GM12878 (cell line): ENCODE data around the gene TPST1. TPM values are rescaled to one million over a fixed set of nuclear protein-coding genes. Genes with fewer than 3 reads are reported as not detected.

ENCODE experiments used
- ATAC-seq: fragments of 200-7000 bp; cut with Tn5 transposase; 3 replicates; pipeline ENCODE4 v1.9.1; 2020; ENCODE audit warnings: mild to moderate bottlenecking, moderate library complexity
- Bru-seq: library from RNA; stranded (reverse); fragments of 400-500 nt; gene quantifications from one replicate; lab custom pipeline; 2021; lab: Mats Ljungman, UMichigan
- BruChase-seq, 2 experiments: library from RNA; stranded (reverse); fragments of 400-500 nt; gene quantifications; one replicate each; lab custom pipeline; 2021; lab: Mats Ljungman, UMichigan
- BruUV-seq: library from RNA; stranded (reverse); fragments of 400-500 nt; replicated peaks from 2 replicates; lab custom pipeline; 2021; lab: Mats Ljungman, UMichigan
- CTCF ChIA-PET: fragments of 300-600 bp; sonication (Branson Sonifier 250); formaldehyde crosslinking; extraction: SDS; loops from one replicate; lab custom pipeline; 2021; ENCODE audit warnings: inconsistent platforms; lab: Yijun Ruan, JAX
- POLR2A ChIA-PET: fragments of 350-600 bp; formaldehyde crosslinking; extraction: SDS; loops from one replicate; lab custom pipeline; 2021; ENCODE audit warnings: inconsistent platforms; lab: Charles Lee
- RAD21 ChIA-PET: fragments of 300-600 bp; sonication (Branson Sonifier 250); formaldehyde crosslinking; loops from one replicate; lab custom pipeline; 2023; ENCODE audit warnings: antibody characterized with exemption; ENCODE audit not compliant: unreplicated experiment; lab: Charles Lee
- SMC1A ChIA-PET: fragments of 300-600 bp; sonication (Branson Sonifier 250); formaldehyde crosslinking; loops from one replicate; lab custom pipeline; 2023; ENCODE audit not compliant: unreplicated experiment, uncharacterized antibody; lab: Charles Lee
- DNase-seq: peaks from one replicate; pipeline ENCODE4 v3.0.0-alpha.2; 2011; ENCODE audit warnings: low read depth, low spot score
- FAIRE-seq: peaks from 3 replicates; lab custom pipeline; 2011; peaks lifted over from hg19 to GRCh38; lab: Jason Lieb, UNC
- H2AFZ ChIP-seq: 2 replicates; pipeline ENCODE4 v1.6.0; 2011; ENCODE audit warnings: low read depth, low read length, control low read depth; ENCODE audit not compliant: control insufficient read depth
- H3K27ac ChIP-seq: 2 replicates; pipeline ENCODE4 v1.5.1; 2011; ENCODE audit warnings: control low read depth; ENCODE audit not compliant: control insufficient read depth, insufficient read depth
- H3K27me3 ChIP-seq, 2 experiments: replicated peaks in 1 of 2; 2 replicates each; pipeline versions ENCODE4 v1.6.0 to v1.6.1; 2011; ENCODE audit warnings: low read length in 1 of 2; ENCODE audit not compliant: control insufficient read depth in 2 of 2, insufficient read depth in 2 of 2
- H3K36me3 ChIP-seq, 2 experiments: 2 replicates each; pipeline ENCODE4 v1.5.1; 2011; ENCODE audit warnings: low read length in 1 of 2; ENCODE audit not compliant: control insufficient read depth in 2 of 2, insufficient read depth in 2 of 2
- H3K4me1 ChIP-seq: 2 replicates; pipeline ENCODE4 v1.6.1; 2011; ENCODE audit warnings: mild to moderate bottlenecking, low read length, moderate library complexity, mixed read lengths; ENCODE audit not compliant: control insufficient read depth, insufficient read depth
- H3K4me2 ChIP-seq: 2 replicates; pipeline ENCODE4 v1.6.0; 2011; ENCODE audit warnings: control low read depth; ENCODE audit not compliant: control insufficient read depth, insufficient read depth
- H3K4me3 ChIP-seq: fragments of 200-600 bp; sonication (generic); 2 replicates; pipeline ENCODE4 v1.5.1; 2016
- H3K79me2 ChIP-seq: 2 replicates; pipeline ENCODE4 v1.6.0; 2011; ENCODE audit warnings: low read length; ENCODE audit not compliant: control insufficient read depth, insufficient read depth
- H3K9ac ChIP-seq: 2 replicates; pipeline ENCODE4 v1.8.0; 2011; ENCODE audit warnings: low read length, control low read depth, mixed read lengths; ENCODE audit not compliant: control insufficient read depth, insufficient read depth
- H3K9me3 ChIP-seq: replicated peaks from 3 replicates; pipeline ENCODE4 v1.5.1; 2011; ENCODE audit warnings: mild to moderate bottlenecking, low read length; ENCODE audit not compliant: control insufficient read depth, insufficient read depth
- H4K20me1 ChIP-seq: 2 replicates; pipeline ENCODE4 v1.6.0; 2011; ENCODE audit not compliant: control insufficient read depth, insufficient read depth
- ATF2 ChIP-seq: IDR thresholded peaks from 2 replicates; pipeline ENCODE4 v1.6.1; 2012; ENCODE audit warnings: low read length, inconsistent platforms
- CHD2 ChIP-seq: IDR thresholded peaks from 2 replicates; pipeline ENCODE4 v1.6.1; 2011; ENCODE audit warnings: low read depth, low read length, improper control_type of control experiment, borderline replicate concordance
- CTCF ChIP-seq, 3 experiments: IDR thresholded peaks in 2 of 3; conservative IDR thresholded peaks in 1 of 3; 2 replicates each; pipeline ENCODE4 v1.5.1; 2011; ENCODE audit warnings: low read depth in 3 of 3, low read length in 3 of 3, mild to moderate bottlenecking in 3 of 3, control low read depth in 2 of 3, moderate library complexity in 2 of 3, inconsistent platforms in 1 of 3, mixed read lengths in 1 of 3; ENCODE audit not compliant: control insufficient read depth in 2 of 3, insufficient read depth in 1 of 3; ENCODE audit errors: extremely low read depth in 1 of 3
- HDGF ChIP-seq: fragments of 450-650 bp; IDR thresholded peaks from 2 replicates; pipeline ENCODE4 v1.6.1; 2016; ENCODE audit warnings: antibody characterized with exemption
- IKZF1 ChIP-seq: fragments of 450-650 bp; conservative IDR thresholded peaks from 2 replicates; pipeline ENCODE4 v1.6.1; 2017; ENCODE audit warnings: antibody characterized with exemption, mild to moderate bottlenecking
- RFX5 ChIP-seq: IDR thresholded peaks from 2 replicates; pipeline ENCODE4 v1.6.1; 2011; ENCODE audit warnings: low read depth, low read length, improper control_type of control experiment
- RUNX3 ChIP-seq: IDR thresholded peaks from 2 replicates; pipeline ENCODE4 v1.6.1; 2012; ENCODE audit warnings: low read length, inconsistent platforms
- SMAD5 ChIP-seq: IDR thresholded peaks from 2 replicates; pipeline ENCODE4 v1.6.1; 2016; ENCODE audit warnings: antibody characterized with exemption, low read depth
- SREBF2 ChIP-seq: IDR thresholded peaks from 2 replicates; pipeline ENCODE4 v1.6.1; 2012; ENCODE audit warnings: mild to moderate bottlenecking, low read length
- ZBTB4 ChIP-seq: fragments of 450-650 bp; formaldehyde crosslinking; IDR thresholded peaks from 2 replicates; pipeline ENCODE4 v1.4.0; 2022; ENCODE audit warnings: mild to moderate bottlenecking, moderate library complexity
- WGBS: methylation state at CpG from one replicate; pipeline ENCODE4 v1.1.6; 2016; ENCODE audit warnings: low lambda C conversion rate; ENCODE audit not compliant: insufficient replicate concordance, insufficient coverage; ENCODE audit errors: missing lambda C conversion rate; 5-methylcytosine and 5-hydroxymethylcytosine counted together
- in situ Hi-C: fragments of 300-500 bp; cut with MboI; formaldehyde crosslinking; loops from 9 replicates; pipeline ENCODE4 v1.14.3; 2018; ENCODE audit warnings: mixed read lengths
- intact Hi-C: fragments of 100-400 bp; cut with micrococcal nuclease; formaldehyde crosslinking; loops from one replicate; pipeline ENCODE4 v1.14.2; 2022; ENCODE audit not compliant: unreplicated experiment
- long read RNA-seq, 2 experiments: library from polyadenylated mRNA; unstranded; transcript quantifications; one replicate each; pipeline ENCODE4 v2.0.0, GENCODE V29; 2019 to 2020
- polyA minus RNA-seq, 3 experiments: library from RNA; depleted of rRNA, polyadenylated mRNA; stranded (reverse); fragments of >200 nt; gene quantifications; 2 replicates each; pipeline ENCODE4 v1.2.3, GENCODE V29; 2011
- polyA plus RNA-seq, 11 experiments: library from polyadenylated mRNA; depleted of rRNA in 4 of 11; unstranded in 6 of 11; stranded (reverse) in 5 of 11; fragments of >200 nt; fragmentation: Nextera tagmentation in 4 of 11; fragmentation: Illumina TruSeq in 1 of 11; extraction: Ambion mirVana in 4 of 11; extraction: Trizol in 1 of 11; gene quantifications; 1 replicate in 1 of 11; 2 replicates in 10 of 11; pipeline versions ENCODE4 v1.2.1 to v1.2.3, GENCODE V29; 2011 to 2016; ENCODE audit warnings: inconsistent platforms in 2 of 11, missing spikeins in 2 of 11, low read depth in 1 of 11
- total RNA-seq, 4 experiments: library from RNA; depleted of rRNA in 3 of 4; stranded (reverse); fragments of >200 nt in 3 of 4; fragmentation: Illumina TruSeq in 1 of 4; extraction: Trizol in 1 of 4; gene quantifications; 2 replicates each; pipeline versions ENCODE4 v1.2.1 to v1.2.3, GENCODE V29; 2013 to 2021

The TPST1 gene
- 22.8 and 28.1 TPM in 2 replicates for total RNA-seq (2013; cell fraction: nucleolus; rRNA removed)
- total RNA-seq (2014; rRNA removed) (7.8 and 8.9 TPM in 2 replicates), total RNA-seq (2014; rRNA removed; fragmentation: Illumina TruSeq; extraction: Trizol) (9.7 and 10.6 TPM in 2 replicates), total RNA-seq (2021) (6.4 and 7.4 TPM in 2 replicates), polyA plus RNA-seq (2011; rRNA removed) (7.7 and 10.4 TPM in 2 replicates), polyA plus RNA-seq (2014; fragmentation: Illumina TruSeq; extraction: Trizol) (6.0 and 6.6 TPM in 2 replicates), polyA plus RNA-seq (2014; fragmentation: Nextera tagmentation; extraction: Ambion mirVana) (1 to 10 TPM; 1.1 to 2.2 TPM), polyA plus RNA-seq (2014; rRNA removed) (6.3 and 7.6 TPM in 2 replicates), polyA plus RNA-seq (2016; fragmentation: Nextera tagmentation; extraction: Ambion mirVana) (1 to 10 TPM; 8.2 to 8.9 TPM), polyA minus RNA-seq (2011; rRNA and poly(A)+ RNA removed) (23.7 and 24.1 TPM in 2 replicates), Bru-seq, nascent RNA (percentile 57 among the genes with signal in this experiment), BruChase-seq, experiment 1, labeled RNA remaining after a 6-hour chase (percentile 58 among the genes with signal in this experiment), BruChase-seq, experiment 2, labeled RNA remaining after a 2-hour chase (percentile 62 among the genes with signal in this experiment)
- polyA plus RNA-seq (2011; ENCODE audit: low read depth) = 3.3 TPM
- 3.9 and 4.1 TPM in 2 replicates for polyA plus RNA-seq (2011; cell fraction: cytosol; rRNA removed)
- polyA plus RNA-seq (2011; cell fraction: nucleus; rRNA removed) = 3.1 and 4.9 TPM in 2 replicates
- polyA plus RNA-seq (2012) = 3.6 and 3.9 TPM in 2 replicates
- polyA minus RNA-seq (2011; cell fraction: cytosol; rRNA and poly(A)+ RNA removed) = 2.3 and 3.7 TPM in 2 replicates
- 7.3 and 9.8 TPM in 2 replicates for polyA minus RNA-seq (2011; cell fraction: nucleus; rRNA and poly(A)+ RNA removed)
- long read RNA-seq, experiment 1, partial matches to known transcripts = 0 of 4 reads
- long read RNA-seq, experiment 1, other reads (novel, unspliced or antisense) = 1 of 4 reads
- long read RNA-seq, experiment 2, partial matches to known transcripts = 3 of 16 reads
- long read RNA-seq, experiment 2, other reads (novel, unspliced or antisense) = 10 of 16 reads

DNA sequence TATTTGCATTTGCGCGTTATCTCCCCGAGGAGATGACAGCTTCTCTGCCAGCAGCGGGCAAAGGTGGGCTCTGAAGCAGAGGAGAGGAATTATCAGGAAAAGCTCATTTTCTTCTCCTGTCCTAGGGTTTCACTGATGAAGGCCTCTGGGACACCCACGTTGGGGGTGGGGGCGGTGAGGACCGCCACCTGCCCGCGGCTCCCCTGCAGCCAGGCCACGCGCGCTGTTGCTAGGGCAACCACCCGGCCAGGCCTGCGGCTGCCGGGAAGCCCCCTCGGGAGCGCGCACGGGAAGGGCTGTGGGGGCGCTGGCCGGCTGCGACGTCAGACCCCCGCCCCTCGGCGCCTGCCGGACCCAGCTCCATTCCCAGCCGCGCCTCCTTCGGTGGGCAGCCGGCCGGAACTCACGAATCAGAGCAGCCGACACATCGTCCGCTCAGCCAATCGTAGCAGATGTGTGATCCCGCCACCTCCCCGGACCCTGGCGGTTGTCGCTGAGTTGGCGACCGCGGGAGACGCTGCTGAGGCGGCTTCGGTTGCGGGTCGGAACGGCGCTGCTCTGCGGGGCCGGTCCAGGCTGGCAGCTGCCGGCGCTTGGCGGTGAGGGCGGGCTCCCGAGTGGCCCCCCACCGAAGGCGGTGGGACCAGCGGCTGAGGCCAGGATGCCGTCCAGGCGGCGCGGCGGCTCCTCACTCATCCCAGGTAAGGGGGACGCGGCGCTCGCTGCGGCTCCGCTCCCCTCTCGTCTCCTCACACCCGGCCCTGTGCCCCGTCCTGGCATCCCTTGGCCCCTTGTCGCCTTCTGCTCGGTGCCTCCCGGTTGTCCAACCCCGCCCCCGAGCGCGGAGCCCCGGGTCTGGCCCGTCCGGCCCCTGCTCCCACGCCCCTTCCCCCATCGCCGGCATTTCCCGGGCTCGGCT, at the start of gene TPST1:
Gene TPST1 (plus strand): TSS at position 513 of the 919 bp plus-strand sequence. CDS start 35,092 bp downstream, outside the sequence.
- intact Hi-C loops (loop anchor here (10.0 kb wide), 2 partner anchors 170 to 290 kb away; no protein-coding TSS in a partner anchor), in situ Hi-C loops (no loop called here)
- ChIA-PET POLR2A (interaction anchor here (0.6 to 1.4 kb wide), 5 partner anchors 41 to 231 kb away, joined by 3 to 9 read pairs (median 4); partner anchors contain the start of gene GUSB), CTCF (interaction anchor here (0.6 to 1.6 kb wide), 3 partner anchors 35 to 208 kb away, joined by 3 to 4 read pairs (median 3); no protein-coding TSS in a partner anchor), SMC1A (no interaction called here), RAD21 (interaction anchor here (0.5 to 1.3 kb wide), 5 partner anchors 61 to 1097 kb away, joined by 3 to 5 read pairs (median 3); no protein-coding TSS in a partner anchor)
- H2AFZ ChIP-seq = peak within 1 kb of the TSS; percentile 92
- H3K79me2 ChIP-seq = no peaks in the 10 kb centered on the region
- ATAC-seq (peak; percentile 97), DNase-seq (peak; percentile 73), FAIRE-seq (peak; percentile 89)
- H3K4me1 ChIP-seq = peaks cover 6% of the 10 kb centered on the region; the same call in 1 of the 2 replicates
- H3K36me3 ChIP-seq = no peaks in the 10 kb centered on the region
- H3K9me3 ChIP-seq = no peaks in the 10 kb centered on the region
- 2% methylated on average over 85 of the region's 90 CpGs for WGBS
- peak within 1 kb of the TSS; percentile 55; the same call in 1 of the 2 replicates for H3K27ac ChIP-seq
- peak within 1 kb of the TSS; percentile 94 for H3K4me3 ChIP-seq
- H4K20me1 ChIP-seq = no peaks in the 10 kb centered on the region
- no peaks in the 10 kb centered on the region for H3K27me3 ChIP-seq
- no TSS peak for BruUV-seq
- peak within 1 kb of the TSS; percentile 88 for H3K4me2 ChIP-seq
- H3K9ac ChIP-seq = peak within 1 kb of the TSS; percentile 69
- peak; percentile 87 for TF ChIP-seq RUNX3
- TF ChIP-seq SREBF2 = peak; percentile 84
- TF ChIP-seq CTCF (IDR thresholded peaks at IDR 0.05 in 2 of 3, conservative IDR thresholded peaks at IDR 0.05 in 1 of 3; ENCODE audit: control insufficient read depth in 2 of 3, extremely low read depth in 1 of 3, insufficient read depth in 1 of 3, low read depth in 3 of 3, low read length in 3 of 3) = peak; percentile 57 to 64 (median 59)
- TF ChIP-seq ZBTB4 = no peak
- peak; percentile 79; the same call in 1 of the 2 replicates for TF ChIP-seq CHD2
- 0 out of 2 replicates have a peak, but pooled peaks have one; percentile 48 for TF ChIP-seq SMAD5
- TF ChIP-seq ATF2 = no peak
- peak; percentile 88 for TF ChIP-seq IKZF1
- 0 out of 2 replicates have a peak, but pooled peaks have one; percentile 63 for TF ChIP-seq RFX5
- TF ChIP-seq HDGF = no peak
